ENCODE measurements around the gene TBC1D9. TPM values are rescaled to one million over a fixed set of nuclear protein-coding genes. Genes with fewer than 3 reads are reported as not detected.

Gene TBC1D9
- total RNA-seq, 1 experiment from 2014 or later, result 21.7 TPM

DNA sequence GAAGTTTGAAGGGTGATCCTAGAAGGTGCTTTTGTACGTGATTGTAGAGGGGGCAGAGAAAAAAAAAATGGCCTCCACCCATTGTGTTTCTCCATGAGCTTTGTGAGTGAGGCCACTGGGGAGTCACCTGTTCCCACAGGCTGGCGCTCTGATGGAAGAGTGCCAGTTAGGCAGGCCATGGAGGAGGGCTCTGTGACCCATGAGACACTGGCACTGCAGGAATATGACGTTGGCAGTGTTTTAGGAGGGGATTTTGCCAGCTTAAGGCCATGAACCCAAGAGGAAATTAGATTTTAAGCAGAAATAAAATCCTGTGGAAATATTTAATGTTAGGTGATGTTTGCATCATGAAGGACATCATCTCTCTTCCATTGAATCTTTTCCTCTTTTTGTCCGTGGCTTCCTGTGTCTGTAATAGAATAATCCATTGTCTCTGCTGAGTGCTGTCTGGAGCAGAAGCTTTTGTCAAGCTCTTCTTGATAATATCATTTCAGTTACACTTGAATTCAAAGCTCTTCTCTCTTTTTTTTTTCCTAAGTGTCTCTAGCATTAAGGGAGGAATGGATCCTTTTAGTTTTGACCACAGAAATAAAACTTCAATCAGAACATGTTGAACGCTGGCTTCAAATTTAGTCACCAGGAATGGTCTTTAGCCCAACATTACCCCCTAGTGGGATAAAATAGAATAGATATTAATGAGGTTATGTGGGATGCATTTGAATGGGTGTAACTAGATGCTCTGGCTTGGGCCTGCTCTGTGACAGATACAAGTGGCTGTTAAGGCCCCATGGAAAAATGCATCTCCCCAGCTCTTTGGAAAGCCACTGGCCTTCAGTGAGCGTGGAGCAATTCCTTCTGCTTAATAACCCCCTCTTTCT, 146.4 kb downstream of the TBC1D9 start:
- ChIA-PET CTCF (interaction anchor here (0.6 to 1.7 kb wide), 8 partner anchors 86 to 541 kb away, joined by 3 to 8 read pairs (median 3); partner anchors contain the start of genes ELMOD2 and SCOC), POLR2A (interaction anchor here (0.6 kb wide), 1 partner anchor 39 kb away, joined by 3 read pairs; no protein-coding TSS in a partner anchor)
- H3K36me3 ChIP-seq (ENCODE audit: control insufficient read depth, insufficient read depth, low read length), result no peaks in the 10 kb centered on the region
- no peak overlapping the region for H3K27ac ChIP-seq (ENCODE audit: low read length)
- ATAC-seq, result peak; percentile 90
- H3K27me3 ChIP-seq (ENCODE audit: control insufficient read depth, insufficient read depth, low read length), result no peaks in the 10 kb centered on the region
- intact Hi-C loops (cut with micrococcal nuclease; ENCODE audit: unreplicated experiment) (loop anchor here (1.0 kb wide), 1 partner anchor 249 kb away; no protein-coding TSS in a partner anchor), in situ Hi-C loops (cut with HindIII; ENCODE audit: low pct_unique_long_range_greater_than_20kb, low sequenced_read_pairs) (no loop called here)
- DNase-seq (ENCODE audit: low read depth, low spot score), result peak; percentile 30
- no TSS peak for BruUV-seq (replicated peaks)
- no peaks in the 10 kb centered on the region for H3K4me1 ChIP-seq (ENCODE audit: control insufficient read depth, insufficient read depth, low read length)
- H3K9me3 ChIP-seq (ENCODE audit: control insufficient read depth, insufficient read depth, low read depth, low read length), result no peaks in the 10 kb centered on the region
- TF ChIP-seq TCF7L2 (IDR thresholded peaks at IDR 0.05; ENCODE audit: low read depth, low read length), result no peak
- TF ChIP-seq, protein P1, sequence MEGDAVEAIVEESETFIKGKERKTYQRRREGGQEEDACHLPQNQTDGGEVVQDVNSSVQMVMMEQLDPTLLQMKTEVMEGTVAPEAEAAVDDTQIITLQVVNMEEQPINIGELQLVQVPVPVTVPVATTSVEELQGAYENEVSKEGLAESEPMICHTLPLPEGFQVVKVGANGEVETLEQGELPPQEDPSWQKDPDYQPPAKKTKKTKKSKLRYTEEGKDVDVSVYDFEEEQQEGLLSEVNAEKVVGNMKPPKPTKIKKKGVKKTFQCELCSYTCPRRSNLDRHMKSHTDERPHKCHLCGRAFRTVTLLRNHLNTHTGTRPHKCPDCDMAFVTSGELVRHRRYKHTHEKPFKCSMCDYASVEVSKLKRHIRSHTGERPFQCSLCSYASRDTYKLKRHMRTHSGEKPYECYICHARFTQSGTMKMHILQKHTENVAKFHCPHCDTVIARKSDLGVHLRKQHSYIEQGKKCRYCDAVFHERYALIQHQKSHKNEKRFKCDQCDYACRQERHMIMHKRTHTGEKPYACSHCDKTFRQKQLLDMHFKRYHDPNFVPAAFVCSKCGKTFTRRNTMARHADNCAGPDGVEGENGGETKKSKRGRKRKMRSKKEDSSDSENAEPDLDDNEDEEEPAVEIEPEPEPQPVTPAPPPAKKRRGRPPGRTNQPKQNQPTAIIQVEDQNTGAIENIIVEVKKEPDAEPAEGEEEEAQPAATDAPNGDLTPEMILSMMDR (IDR thresholded peaks at IDR 0.05), result peak; percentile 59
- no peak overlapping the region for H3K4me3 ChIP-seq (ENCODE audit: low read depth in 2 of 2, low read length in 2 of 2)

DNA sequence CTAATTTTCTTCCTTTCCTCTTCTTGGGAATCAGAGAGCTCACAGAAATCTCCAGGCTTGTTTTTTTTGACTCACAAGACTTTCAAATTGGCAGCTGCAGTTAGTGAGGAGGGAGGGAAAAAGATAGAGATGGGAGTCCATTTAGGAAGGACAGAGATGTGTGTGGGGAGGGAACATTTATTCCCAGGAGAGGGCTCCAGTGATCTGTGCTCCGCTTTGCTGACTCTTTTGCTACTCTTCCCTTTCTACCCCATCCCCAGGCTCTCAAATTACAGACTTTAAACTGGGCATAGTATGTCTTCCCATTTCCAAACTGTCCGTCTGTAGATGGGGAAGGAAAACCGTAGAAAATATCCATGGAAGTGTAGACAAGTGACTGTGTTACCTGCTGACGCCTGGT, 148.3 kb downstream of the TBC1D9 start:
- Histone ChIP-seq H3K9me3 (ENCODE audit: control insufficient read depth, insufficient read depth, low read depth, low read length) (no peaks in the 10 kb centered on the region), H3K4me3 (ENCODE audit: low read depth in 2 of 2, low read length in 2 of 2) (no peak overlapping the region), H3K27me3 (ENCODE audit: control insufficient read depth, insufficient read depth, low read length) (no peaks in the 10 kb centered on the region), H3K36me3 (ENCODE audit: control insufficient read depth, insufficient read depth, low read length) (no peaks in the 10 kb centered on the region), H3K27ac (ENCODE audit: low read length) (no peak overlapping the region), H3K4me1 (ENCODE audit: control insufficient read depth, insufficient read depth, low read length) (no peaks in the 10 kb centered on the region)
- CTCF ChIA-PET, result no interaction called here
- ATAC-seq (no peak), DNase-seq (ENCODE audit: low read depth, low spot score) (no peak)
- no TSS peak for BruUV-seq (replicated peaks)
- no peak for TF ChIP-seq SIN3A (IDR thresholded peaks at IDR 0.05; ENCODE audit: borderline replicate concordance, insufficient read depth, low read depth, low read length)
- TF ChIP-seq TCF7L2 (IDR thresholded peaks at IDR 0.05; ENCODE audit: low read depth, low read length), result no peak
- no peak for TF ChIP-seq POLR2AphosphoS5 (IDR thresholded peaks at IDR 0.05; ENCODE audit: low read depth, low read length)
- TF ChIP-seq, protein P2, sequence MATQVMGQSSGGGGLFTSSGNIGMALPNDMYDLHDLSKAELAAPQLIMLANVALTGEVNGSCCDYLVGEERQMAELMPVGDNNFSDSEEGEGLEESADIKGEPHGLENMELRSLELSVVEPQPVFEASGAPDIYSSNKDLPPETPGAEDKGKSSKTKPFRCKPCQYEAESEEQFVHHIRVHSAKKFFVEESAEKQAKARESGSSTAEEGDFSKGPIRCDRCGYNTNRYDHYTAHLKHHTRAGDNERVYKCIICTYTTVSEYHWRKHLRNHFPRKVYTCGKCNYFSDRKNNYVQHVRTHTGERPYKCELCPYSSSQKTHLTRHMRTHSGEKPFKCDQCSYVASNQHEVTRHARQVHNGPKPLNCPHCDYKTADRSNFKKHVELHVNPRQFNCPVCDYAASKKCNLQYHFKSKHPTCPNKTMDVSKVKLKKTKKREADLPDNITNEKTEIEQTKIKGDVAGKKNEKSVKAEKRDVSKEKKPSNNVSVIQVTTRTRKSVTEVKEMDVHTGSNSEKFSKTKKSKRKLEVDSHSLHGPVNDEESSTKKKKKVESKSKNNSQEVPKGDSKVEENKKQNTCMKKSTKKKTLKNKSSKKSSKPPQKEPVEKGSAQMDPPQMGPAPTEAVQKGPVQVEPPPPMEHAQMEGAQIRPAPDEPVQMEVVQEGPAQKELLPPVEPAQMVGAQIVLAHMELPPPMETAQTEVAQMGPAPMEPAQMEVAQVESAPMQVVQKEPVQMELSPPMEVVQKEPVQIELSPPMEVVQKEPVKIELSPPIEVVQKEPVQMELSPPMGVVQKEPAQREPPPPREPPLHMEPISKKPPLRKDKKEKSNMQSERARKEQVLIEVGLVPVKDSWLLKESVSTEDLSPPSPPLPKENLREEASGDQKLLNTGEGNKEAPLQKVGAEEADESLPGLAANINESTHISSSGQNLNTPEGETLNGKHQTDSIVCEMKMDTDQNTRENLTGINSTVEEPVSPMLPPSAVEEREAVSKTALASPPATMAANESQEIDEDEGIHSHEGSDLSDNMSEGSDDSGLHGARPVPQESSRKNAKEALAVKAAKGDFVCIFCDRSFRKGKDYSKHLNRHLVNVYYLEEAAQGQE (IDR thresholded peaks at IDR 0.05; ENCODE audit: insufficient read depth in 1 of 2, low read depth in 2 of 2, low read length in 1 of 2), result no peak
- TF ChIP-seq, protein P1 (IDR thresholded peaks at IDR 0.05), result no peak
- in situ Hi-C loops (cut with HindIII; ENCODE audit: low pct_unique_long_range_greater_than_20kb, low sequenced_read_pairs), result no loop called here
- POLR2A ChIA-PET, result no interaction called here
- intact Hi-C loops (cut with micrococcal nuclease; ENCODE audit: unreplicated experiment), result no loop called here
